Upper lobe of left lung (tissue), 4 donors: ENCODE results near the gene COL8A1.

Experiments used
- CTCF ChIP-seq, 6 experiments: fragments of 450-650 bp in 4 of 6; fragments of 200-600 bp in 2 of 6; sonication (generic) in 2 of 6; IDR thresholded peaks; one replicate each; pipeline ENCODE4 v1.5.1; 2016 to 2019; ENCODE audit warnings: antibody characterized with exemption in 6 of 6
- POLR2A ChIP-seq, 4 donors: fragments of 450-650 bp; IDR thresholded peaks; one replicate each; pipeline ENCODE4 v1.5.1; 2016 to 2017; ENCODE audit warnings: antibody characterized with exemption in 4 of 4, mild to moderate bottlenecking in 2 of 4

GRCh38 chr3:99699841-99700240 is 61.4 kb downstream of the COL8A1 start:
- no peak for TF ChIP-seq POLR2A (IDR thresholded peaks at IDR 0.05)
- TF ChIP-seq CTCF (IDR thresholded peaks at IDR 0.05) = no peak
